Skeletal muscle tissue (tissue), 4 donors: ENCODE data around the gene PROK1. TPM values are rescaled to one million over a fixed set of nuclear protein-coding genes. Genes with fewer than 3 reads are reported as not detected.

ENCODE experiments used
- H3K27ac ChIP-seq: one replicate; pipeline ENCODE4 v1.7.0; 2013; ENCODE audit warnings: mild to moderate bottlenecking, low read depth, low read length, inconsistent platforms
- H3K27me3 ChIP-seq, 3 donors: one replicate each; pipeline ENCODE4 v1.7.0; 2013; ENCODE audit warnings: low read length in 3 of 3; ENCODE audit not compliant: control insufficient read depth in 3 of 3, insufficient read depth in 3 of 3
- H3K36me3 ChIP-seq, 3 donors: one replicate each; pipeline ENCODE4 v1.7.0; 2013; ENCODE audit warnings: low read length in 3 of 3; ENCODE audit not compliant: control insufficient read depth in 3 of 3, insufficient read depth in 3 of 3
- H3K4me1 ChIP-seq, 3 donors: one replicate each; pipeline ENCODE4 v1.7.0; 2013; ENCODE audit warnings: low read length in 3 of 3, mild to moderate bottlenecking in 3 of 3; ENCODE audit not compliant: control insufficient read depth in 3 of 3, insufficient read depth in 3 of 3
- H3K4me3 ChIP-seq, 3 donors: one replicate each; pipeline ENCODE4 v1.7.0; 2013; ENCODE audit warnings: low read length in 3 of 3
- H3K9ac ChIP-seq, 3 donors: one replicate each; pipeline ENCODE4 v1.7.0; 2013; ENCODE audit warnings: low read length in 3 of 3, mild to moderate bottlenecking in 3 of 3, moderate library complexity in 2 of 3, low read depth in 1 of 3
- H3K9me3 ChIP-seq, 3 donors: one replicate each; pipeline ENCODE4 v1.7.0; 2013; ENCODE audit warnings: low read length in 3 of 3; ENCODE audit not compliant: control insufficient read depth in 3 of 3
- total RNA-seq: library from RNA; depleted of rRNA; stranded (reverse); fragments of >200 nt; gene quantifications from one replicate; pipeline ENCODE4 v1.2.3, GENCODE V29; 2014
- donor health status: Osteomylitis.

The PROK1 gene
- total RNA-seq, 1 donor from 2014 or later: not detected

DNA sequence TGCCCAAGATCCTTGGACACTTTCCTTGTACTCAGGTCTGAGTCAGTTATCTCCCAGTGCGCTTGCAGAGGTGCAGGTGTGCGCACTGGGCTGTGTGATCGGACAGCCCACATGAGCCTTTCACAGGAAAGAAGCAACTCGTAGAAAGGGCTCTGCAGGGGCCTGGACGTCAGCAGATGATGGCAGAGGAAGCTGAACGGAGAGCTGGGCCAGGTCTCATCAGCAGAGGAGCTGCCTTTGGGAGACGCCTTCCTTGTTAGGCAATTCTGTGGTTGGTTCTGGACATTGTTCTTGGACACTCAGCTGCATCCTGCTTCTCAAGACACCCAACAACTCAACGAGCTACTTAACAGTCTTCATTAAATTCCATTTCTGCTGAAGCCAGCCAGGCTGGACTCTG, 7.5 kb upstream of the PROK1 start:
- Histone ChIP-seq H3K27me3 (peaks cover 0 to 4% (median 3%) of the 10 kb centered on the region in 3 donors), H3K27ac (no peak overlapping the region), H3K9me3 (no peaks in the 10 kb centered on the region), H3K36me3 (no peaks in the 10 kb centered on the region), H3K9ac (no peak overlapping the region), H3K4me3 (no peak overlapping the region), H3K4me1 (no peaks in the 10 kb centered on the region)

DNA sequence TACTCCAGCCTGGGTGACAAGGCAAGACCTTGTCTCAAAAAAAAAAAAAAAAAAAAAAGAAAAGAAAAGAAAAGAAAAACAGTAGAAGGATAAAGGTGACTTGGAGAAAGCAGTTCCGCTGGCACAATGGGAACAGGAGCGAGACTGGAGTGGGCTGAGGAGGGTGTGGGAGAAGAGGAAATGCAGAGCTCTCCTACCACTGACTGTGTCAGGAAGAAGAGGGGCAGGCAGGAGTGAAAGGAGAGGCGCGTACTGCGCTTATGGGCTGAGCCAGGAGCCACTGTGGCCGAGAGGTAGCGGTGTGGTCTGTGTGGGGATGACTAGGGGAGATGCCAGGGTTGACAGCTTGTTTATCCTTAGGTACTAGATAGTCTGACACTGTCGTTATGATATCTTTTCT, 6.4 kb upstream of the PROK1 start:
- H3K4me1 ChIP-seq: no peaks in the 10 kb centered on the region
- H3K9me3 ChIP-seq: no peaks in the 10 kb centered on the region
- peaks cover 0 to 4% (median 3%) of the 10 kb centered on the region in 3 donors for H3K27me3 ChIP-seq
- H3K36me3 ChIP-seq: no peaks in the 10 kb centered on the region
- no peak overlapping the region for H3K9ac ChIP-seq
- H3K27ac ChIP-seq: no peak overlapping the region
- no peak overlapping the region for H3K4me3 ChIP-seq

DNA sequence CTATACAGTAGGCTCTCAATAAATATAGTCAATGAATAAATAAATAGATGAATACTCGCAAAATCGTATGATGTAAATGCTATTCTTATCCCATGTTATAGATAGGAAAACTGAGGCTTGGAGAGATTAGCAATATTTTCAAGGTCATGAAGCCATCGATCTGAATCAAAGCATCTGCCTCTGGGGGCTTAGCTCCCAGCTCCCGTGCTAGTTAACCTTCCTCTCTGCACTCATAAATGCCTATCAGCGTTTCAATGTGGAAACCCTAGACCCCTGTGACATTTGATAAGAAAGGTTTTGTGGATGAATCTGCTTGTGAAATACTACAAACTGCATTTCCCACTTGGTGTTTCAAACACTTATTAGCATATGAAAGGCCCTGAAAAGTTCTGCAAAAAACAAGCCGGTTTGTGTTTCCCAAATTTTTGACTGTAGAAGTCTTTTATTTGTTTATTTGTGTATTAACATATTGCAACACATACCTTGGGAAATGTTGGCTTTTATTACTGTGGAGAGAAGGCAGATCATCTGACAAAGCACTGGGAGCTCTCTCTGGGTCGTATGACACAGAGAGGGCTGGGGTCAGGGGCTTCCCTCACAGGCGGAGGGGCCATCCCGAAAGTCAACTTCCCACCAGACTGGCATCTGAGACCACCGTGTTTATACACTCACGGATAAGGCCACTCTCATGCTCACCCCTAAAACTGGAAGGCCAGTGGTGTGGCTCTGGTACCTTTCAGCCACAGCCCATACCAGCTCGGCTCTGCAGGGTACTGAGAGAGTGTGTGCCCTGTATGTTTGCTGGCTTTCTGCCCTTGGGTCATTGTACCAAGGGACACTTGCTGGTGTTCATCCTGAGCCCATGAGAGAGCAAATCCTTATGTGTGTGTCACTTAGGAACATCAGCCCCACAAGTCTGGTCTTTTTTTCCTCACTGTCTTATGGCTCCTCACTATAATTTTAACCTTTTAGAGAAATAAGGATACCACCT, 993 bp upstream of the PROK1 start:
- no peaks in the 10 kb centered on the region for H3K4me1 ChIP-seq
- H3K9ac ChIP-seq: no peak overlapping the region
- H3K27me3 ChIP-seq: peaks cover 10 to 27% (median 22%) of the 10 kb centered on the region in 3 donors
- H3K9me3 ChIP-seq: no peaks in the 10 kb centered on the region
- H3K4me3 ChIP-seq: no peak overlapping the region
- no peak overlapping the region for H3K27ac ChIP-seq
- H3K36me3 ChIP-seq: no peaks in the 10 kb centered on the region

DNA sequence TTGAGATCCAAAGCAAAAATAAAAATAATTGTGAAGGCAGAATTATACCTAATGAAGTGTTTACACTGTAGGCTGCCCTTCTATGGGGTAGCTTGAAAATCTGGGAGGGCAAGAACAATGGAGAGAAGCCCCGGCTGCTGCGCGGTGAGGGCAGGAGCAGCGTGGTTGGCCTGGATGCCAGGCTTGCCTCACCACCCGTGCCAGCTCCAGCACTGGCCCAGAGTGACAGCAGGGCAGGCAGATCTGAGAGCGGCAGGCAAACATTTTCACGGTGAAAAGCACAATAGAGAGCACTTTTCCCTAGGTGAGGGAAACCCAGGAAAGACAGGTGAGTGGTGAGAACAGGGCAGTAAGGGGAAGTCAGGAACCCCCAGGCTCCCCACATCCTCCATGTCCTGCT, 1.4 kb downstream of the PROK1 start:
- Histone ChIP-seq H3K9ac (no peak overlapping the region), H3K27ac (no peak overlapping the region), H3K4me1 (no peaks in the 10 kb centered on the region), H3K9me3 (no peaks in the 10 kb centered on the region), H3K27me3 (peaks cover 7 to 41% (median 22%) of the 10 kb centered on the region in 3 donors), H3K4me3 (no peak overlapping the region), H3K36me3 (no peaks in the 10 kb centered on the region)

DNA sequence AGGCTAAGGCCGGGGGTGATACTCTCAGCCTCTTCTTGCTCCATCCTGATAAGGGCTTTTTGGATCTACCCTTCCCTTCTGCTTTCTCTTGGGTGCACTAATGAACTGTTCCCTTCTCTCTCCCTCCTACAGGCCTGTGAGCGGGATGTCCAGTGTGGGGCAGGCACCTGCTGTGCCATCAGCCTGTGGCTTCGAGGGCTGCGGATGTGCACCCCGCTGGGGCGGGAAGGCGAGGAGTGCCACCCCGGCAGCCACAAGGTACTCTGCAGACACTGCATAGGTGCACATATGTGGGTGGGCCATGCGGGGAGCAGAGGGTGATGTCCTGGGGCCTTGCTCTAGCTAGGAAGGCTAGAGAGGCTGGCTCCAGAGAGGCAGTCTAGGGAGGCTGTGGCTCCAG, 2.9 kb downstream of the PROK1 start:
- Histone ChIP-seq H3K9ac (no peak overlapping the region), H3K9me3 (no peaks in the 10 kb centered on the region), H3K36me3 (no peaks in the 10 kb centered on the region), H3K27me3 (peaks cover 7 to 41% (median 22%) of the 10 kb centered on the region in 3 donors), H3K4me1 (no peaks in the 10 kb centered on the region), H3K4me3 (no peak overlapping the region), H3K27ac (no peak overlapping the region)

DNA sequence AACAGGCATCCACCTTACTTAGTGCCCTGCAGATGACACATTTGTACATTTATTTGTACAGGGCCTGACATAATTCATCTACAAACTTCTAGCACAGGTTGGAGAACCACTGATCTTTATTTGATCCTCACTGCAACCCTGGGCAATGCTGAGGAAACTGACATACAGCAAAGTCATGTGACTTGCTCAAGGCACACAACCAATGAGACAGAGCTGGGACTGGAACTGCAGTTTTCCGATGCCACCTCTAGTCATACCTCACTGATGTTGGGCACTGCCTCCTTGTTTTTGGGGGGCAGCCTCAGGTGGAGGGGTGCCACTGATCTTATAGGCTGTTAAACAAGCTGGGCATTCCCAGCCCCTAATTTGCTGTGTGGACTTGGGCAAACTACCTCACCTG, 3.4 kb downstream of the PROK1 start:
- Histone ChIP-seq H3K9ac (no peak overlapping the region), H3K27ac (no peak overlapping the region), H3K4me3 (no peak overlapping the region), H3K27me3 (peaks cover 7 to 41% (median 22%) of the 10 kb centered on the region in 3 donors), H3K9me3 (no peaks in the 10 kb centered on the region), H3K4me1 (no peaks in the 10 kb centered on the region), H3K36me3 (no peaks in the 10 kb centered on the region)

DNA sequence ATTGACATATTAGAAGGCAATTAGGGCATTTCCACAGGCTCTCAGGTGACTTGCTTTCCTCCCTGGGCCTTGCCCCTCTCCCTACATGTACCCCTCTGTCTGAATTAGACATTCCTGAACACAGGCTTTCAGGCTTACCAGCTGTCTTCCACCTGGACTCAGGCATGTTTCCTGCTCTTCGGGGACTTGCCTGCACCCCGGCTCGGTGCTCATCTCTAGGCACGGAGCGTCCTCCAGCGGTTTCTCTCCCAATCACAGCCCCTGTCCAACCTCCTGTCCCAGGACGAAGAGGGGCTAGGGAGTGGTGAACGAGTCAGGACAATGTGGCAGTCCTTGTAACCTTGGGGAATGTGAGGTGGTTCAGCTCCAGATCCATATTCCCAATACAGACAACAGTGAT, 4.2 kb downstream of the PROK1 start:
- Histone ChIP-seq H3K4me3 (no peak overlapping the region), H3K27ac (no peak overlapping the region), H3K9ac (no peak overlapping the region), H3K27me3 (peaks cover 7 to 38% (median 22%) of the 10 kb centered on the region in 3 donors), H3K36me3 (no peaks in the 10 kb centered on the region), H3K4me1 (no peaks in the 10 kb centered on the region), H3K9me3 (no peaks in the 10 kb centered on the region)

DNA sequence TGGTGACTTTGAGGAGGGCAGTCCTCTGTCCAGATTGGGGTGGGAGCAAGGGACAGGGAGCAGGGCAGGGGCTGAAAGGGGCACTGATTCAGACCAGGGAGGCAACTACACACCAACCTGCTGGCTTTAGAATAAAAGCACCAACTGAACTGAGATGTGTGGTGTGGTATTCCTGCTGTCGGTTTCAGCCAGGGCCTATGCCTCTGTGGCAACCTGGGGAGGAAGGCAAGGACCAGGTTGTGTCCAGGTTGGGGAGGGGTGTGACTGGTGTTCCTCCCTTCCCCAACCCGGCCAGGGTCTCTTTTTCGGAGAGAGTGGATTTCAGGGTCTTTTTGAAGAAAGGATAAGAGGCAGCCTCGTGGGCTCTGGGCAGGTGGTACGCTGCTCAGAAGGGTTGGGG, 6.3 kb downstream of the PROK1 start:
- H3K4me1 ChIP-seq: no peaks in the 10 kb centered on the region
- H3K27me3 ChIP-seq: peaks cover 0 to 30% (median 13%) of the 10 kb centered on the region in 3 donors
- H3K27ac ChIP-seq: no peak overlapping the region
- no peaks in the 10 kb centered on the region for H3K9me3 ChIP-seq
- H3K36me3 ChIP-seq: no peaks in the 10 kb centered on the region
- H3K4me3 ChIP-seq: no peak overlapping the region
- no peak overlapping the region for H3K9ac ChIP-seq

DNA sequence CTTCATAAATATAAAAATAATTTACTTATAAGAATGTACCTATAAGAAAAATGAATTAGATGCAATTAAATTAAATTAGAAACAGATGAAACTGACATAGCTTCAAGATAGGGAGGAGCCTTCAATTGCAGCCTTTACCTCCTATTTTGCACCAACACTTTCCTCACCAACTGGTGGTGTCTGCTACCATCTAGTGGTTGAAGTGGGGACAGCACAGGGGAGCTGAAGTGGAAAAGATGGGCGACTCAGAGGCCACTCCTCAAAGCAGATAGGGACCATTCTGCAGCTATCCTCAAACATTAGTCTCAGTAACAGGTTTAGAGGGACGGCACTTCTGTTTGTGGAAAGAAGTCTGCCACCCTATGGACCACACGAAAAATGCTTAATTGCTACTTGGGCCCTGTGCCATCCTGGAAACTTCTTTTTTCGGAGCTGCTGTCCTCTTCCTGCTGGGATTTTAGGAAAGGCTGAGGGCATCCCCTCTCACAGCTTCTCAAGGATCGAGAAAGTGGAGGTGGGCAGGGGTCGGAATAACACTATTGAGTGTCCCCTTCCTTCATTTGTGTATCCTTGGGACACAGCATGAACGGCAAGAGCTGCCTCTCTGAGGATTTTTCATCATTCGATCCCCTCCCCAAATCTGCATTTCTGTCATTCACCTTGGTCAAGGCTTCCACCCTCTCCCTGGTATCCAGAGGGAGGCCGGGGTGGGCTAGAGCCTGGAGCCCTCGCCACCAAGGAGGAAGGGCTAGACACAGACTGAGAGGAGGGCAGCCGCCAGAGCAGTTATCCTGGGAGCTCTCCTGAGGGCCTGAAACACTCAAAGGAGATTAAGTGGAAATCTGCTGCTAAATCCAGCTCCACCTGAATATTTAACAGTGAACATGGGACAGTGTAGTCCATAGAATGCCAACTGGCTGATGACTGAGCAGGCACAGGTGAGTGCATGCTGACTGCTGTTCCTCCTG, 9.6 kb downstream of the PROK1 start:
- no peaks in the 10 kb centered on the region for H3K9me3 ChIP-seq

More for the DNA sequence above, 9.6 kb downstream of the PROK1 start:
- H3K27ac ChIP-seq: no peak overlapping the region
- no peak overlapping the region for H3K4me3 ChIP-seq
- H3K36me3 ChIP-seq: no peaks in the 10 kb centered on the region
- H3K9ac ChIP-seq: no peak overlapping the region
- peaks cover 0 to 11% (median 0%) of the 10 kb centered on the region in 3 donors for H3K27me3 ChIP-seq
- H3K4me1 ChIP-seq: peaks cover 0 to 3% (median 0%) of the 10 kb centered on the region in 3 donors
